ENCODE measurements around the gene MYH14. TPM values are rescaled to one million over a fixed set of nuclear protein-coding genes. Genes with fewer than 3 reads are reported as not detected.

Gene MYH14
- total RNA-seq, 1 donor from 2014 or later: 113 TPM

- no peaks in the 10 kb centered on the region for H3K4me1 ChIP-seq
- peaks cover 3% of the 10 kb centered on the region for H3K27me3 ChIP-seq (ENCODE audit: low read depth)
- H3K27ac ChIP-seq: no peak overlapping the region
- no peak overlapping the region for H3K4me3 ChIP-seq
- intact Hi-C loops (cut with DNase I): no loop called here
- DNase-seq (no peak), ATAC-seq (no peak)
- no peaks in the 10 kb centered on the region for H3K36me3 ChIP-seq
- TF ChIP-seq CTCF (IDR thresholded peaks at IDR 0.05): no peak
- no peaks in the 10 kb centered on the region for H3K9me3 ChIP-seq
Measured at GRCh38 chr19:50320051-50320450, 116.6 kb downstream of the MYH14 start.

GRCh38 chr19:50320596-50320995 is 117.2 kb downstream of the MYH14 start:
- no peak for TF ChIP-seq CTCF (IDR thresholded peaks at IDR 0.05)
- intact Hi-C loops (cut with DNase I): no loop called here
- DNase-seq: no peak

GRCh38 chr19:50321831-50322230 is 118.4 kb downstream of the MYH14 start:
- no peak overlapping the region for H3K4me3 ChIP-seq
- H3K9me3 ChIP-seq: no peaks in the 10 kb centered on the region
- DNase-seq (no peak), ATAC-seq (no peak)
- H3K36me3 ChIP-seq: no peaks in the 10 kb centered on the region
- intact Hi-C loops (cut with DNase I): no loop called here
- H3K27me3 ChIP-seq (ENCODE audit: low read depth): peaks cover 6% of the 10 kb centered on the region
- TF ChIP-seq CTCF (IDR thresholded peaks at IDR 0.05): no peak
- H3K27ac ChIP-seq: no peak overlapping the region
- peaks cover 10% of the 10 kb centered on the region for H3K4me1 ChIP-seq

More at GRCh38 chr19:50320596-50320995, 117.2 kb downstream of the MYH14 start:
- Histone ChIP-seq H3K27me3 (ENCODE audit: low read depth) (no peaks in the 10 kb centered on the region), H3K4me3 (no peak overlapping the region), H3K36me3 (no peaks in the 10 kb centered on the region), H3K9me3 (no peaks in the 10 kb centered on the region), H3K4me1 (peaks cover under 1% of the 10 kb centered on the region), H3K27ac (no peak overlapping the region)
- no peak for ATAC-seq

- H3K27me3 ChIP-seq (ENCODE audit: low read depth): peaks cover 10% of the 10 kb centered on the region
- intact Hi-C loops (cut with DNase I): no loop called here
- no peak for TF ChIP-seq CTCF (IDR thresholded peaks at IDR 0.05)
Measured at GRCh38 chr19:50322234-50322633, 118.8 kb downstream of the MYH14 start.

GRCh38 chr19:50322931-50323781 is 119.7 kb downstream of the MYH14 start:
- no peak for ATAC-seq
- Histone ChIP-seq H3K9me3 (no peaks in the 10 kb centered on the region), H3K4me1 (peaks cover 10% of the 10 kb centered on the region), H3K4me3 (no peak overlapping the region), H3K27me3 (ENCODE audit: low read depth) (peaks cover 17% of the 10 kb centered on the region), H3K27ac (no peak overlapping the region), H3K36me3 (no peaks in the 10 kb centered on the region)
- intact Hi-C loops (cut with DNase I): no loop called here
- TF ChIP-seq CTCF (IDR thresholded peaks at IDR 0.05): no peak
- DNase-seq: no peak

More at GRCh38 chr19:50322234-50322633, 118.8 kb downstream of the MYH14 start:
- peaks cover 10% of the 10 kb centered on the region for H3K4me1 ChIP-seq
- DNase-seq (no peak), ATAC-seq (no peak)
- H3K27ac ChIP-seq: no peak overlapping the region
- H3K36me3 ChIP-seq: no peaks in the 10 kb centered on the region
- H3K4me3 ChIP-seq: no peak overlapping the region
- H3K9me3 ChIP-seq: no peaks in the 10 kb centered on the region

Measured in lower lobe of right lung (tissue), 2 donors.